RKO (cell line): Measurements from ENCODE around the gene BID.
A peak's percentile ranks its signal among the peaks of the same experiment; 100 is the strongest.

Experiments used
- DNase-seq: peaks from one replicate; pipeline ENCODE4 v3.0.0-alpha.2; 2016; ENCODE audit warnings: low spot score

Gene BID

GRCh38 chr22:17803609-17804270 lies 29.5 kb upstream of the BID start:
- DNase-seq = no peak

- DNase-seq = no peak
These were observed 28.6 kb upstream of the BID start for GRCh38 chr22:17802822-17803221.

- no peak for DNase-seq
These were observed 28.1 kb upstream of the BID start for GRCh38 chr22:17802411-17802810.

GRCh38 chr22:17797721-17798559 lies 23.7 kb upstream of the BID start:
- DNase-seq = no peak

GRCh38 chr22:17796695-17797094 lies 22.4 kb upstream of the BID start:
- DNase-seq = no peak

DNA sequence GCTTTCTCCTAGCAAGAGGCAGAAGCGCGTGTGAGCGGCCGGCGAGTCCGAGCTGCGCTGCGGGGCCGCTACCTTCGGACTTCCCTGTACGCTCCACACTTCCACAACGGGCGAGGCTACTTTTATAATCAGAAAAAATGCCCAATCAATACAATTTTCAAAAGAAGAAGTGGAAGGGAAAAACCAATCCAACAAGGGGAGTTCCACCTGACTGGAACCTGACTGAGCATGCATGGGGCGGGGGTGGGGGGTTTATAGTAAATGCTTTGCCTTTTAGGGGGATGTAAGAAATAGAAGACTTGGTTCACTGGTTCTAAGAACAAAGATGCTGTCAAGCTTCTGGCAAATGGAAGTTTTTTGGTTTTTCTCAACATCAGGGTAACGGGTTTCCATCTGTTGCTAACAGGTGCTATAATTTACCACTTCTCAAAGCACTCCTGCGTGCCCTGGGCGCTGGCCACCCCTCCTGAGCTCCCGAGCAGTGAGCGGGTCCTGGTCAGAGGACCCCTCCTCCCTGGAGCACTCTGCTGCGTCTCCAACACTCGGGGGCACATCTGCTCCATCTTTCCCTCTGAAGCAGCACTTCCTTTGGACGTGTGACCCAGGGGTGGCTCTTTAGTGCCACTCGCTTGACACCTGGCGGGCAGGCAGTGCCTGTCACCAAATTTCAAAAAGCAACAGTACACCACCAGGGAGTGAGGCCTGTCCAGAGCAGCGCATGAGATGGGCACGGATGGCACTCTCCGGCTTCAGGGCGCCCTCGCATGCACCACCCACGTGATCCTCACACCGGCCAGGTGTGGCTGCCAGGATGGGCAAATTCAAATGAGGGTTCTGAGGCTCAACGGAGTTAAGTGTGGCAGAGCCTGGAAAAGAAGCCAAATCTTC lies 21.6 kb upstream of the BID start:
- no peak for DNase-seq

- DNase-seq = no peak
These were observed 20.7 kb upstream of the BID start for GRCh38 chr22:17794726-17795542.

- no peak for DNase-seq
These were observed 18.7 kb upstream of the BID start for GRCh38 chr22:17792854-17793434.

- DNase-seq = no peak
These were observed 18.0 kb upstream of the BID start for GRCh38 chr22:17792299-17792698.

- DNase-seq = no peak
These were observed 16.9 kb upstream of the BID start for GRCh38 chr22:17791196-17791595.

DNA sequence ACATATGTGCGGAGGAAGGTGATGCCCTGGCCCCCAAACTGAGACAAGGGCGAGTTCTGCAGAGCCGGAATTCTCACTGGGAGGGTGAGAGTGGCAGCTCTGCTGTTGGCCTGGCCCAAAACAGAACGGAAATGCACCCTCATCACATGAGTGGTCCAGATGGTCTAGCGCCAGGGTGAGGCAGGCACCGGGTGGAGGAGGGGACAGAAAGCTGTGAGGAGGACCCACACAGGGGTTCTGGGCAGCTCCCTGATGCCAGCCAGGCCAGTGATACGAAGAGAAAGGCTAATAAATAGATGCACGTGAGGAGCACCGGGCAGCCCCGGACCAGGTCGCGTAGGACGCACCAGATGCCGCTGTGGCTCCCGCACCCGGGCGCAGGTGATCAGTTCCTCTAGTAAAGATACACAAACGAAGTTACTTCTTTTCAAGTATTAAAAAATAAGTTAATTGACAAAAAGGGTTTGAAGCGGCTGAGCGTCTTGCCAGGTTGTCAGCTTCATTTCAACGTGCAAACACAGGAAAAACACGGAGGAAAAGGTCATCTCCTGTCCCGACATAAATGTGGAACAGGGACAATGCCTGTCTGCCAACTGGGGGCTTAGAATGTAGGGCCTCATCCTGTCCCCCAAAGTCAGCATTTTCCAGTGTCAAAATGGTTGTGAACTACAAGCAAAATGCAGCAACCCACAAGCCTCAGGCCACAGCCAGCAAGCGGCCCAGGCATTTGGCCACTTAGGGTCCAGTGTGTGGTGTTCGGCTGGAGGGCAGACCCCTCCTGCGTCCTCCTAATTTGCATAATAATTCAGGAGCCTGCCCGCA lies 15.3 kb upstream of the BID start:
- no peak for DNase-seq

- no peak for DNase-seq
These were observed 14.5 kb upstream of the BID start for GRCh38 chr22:17788528-17789378.

DNA sequence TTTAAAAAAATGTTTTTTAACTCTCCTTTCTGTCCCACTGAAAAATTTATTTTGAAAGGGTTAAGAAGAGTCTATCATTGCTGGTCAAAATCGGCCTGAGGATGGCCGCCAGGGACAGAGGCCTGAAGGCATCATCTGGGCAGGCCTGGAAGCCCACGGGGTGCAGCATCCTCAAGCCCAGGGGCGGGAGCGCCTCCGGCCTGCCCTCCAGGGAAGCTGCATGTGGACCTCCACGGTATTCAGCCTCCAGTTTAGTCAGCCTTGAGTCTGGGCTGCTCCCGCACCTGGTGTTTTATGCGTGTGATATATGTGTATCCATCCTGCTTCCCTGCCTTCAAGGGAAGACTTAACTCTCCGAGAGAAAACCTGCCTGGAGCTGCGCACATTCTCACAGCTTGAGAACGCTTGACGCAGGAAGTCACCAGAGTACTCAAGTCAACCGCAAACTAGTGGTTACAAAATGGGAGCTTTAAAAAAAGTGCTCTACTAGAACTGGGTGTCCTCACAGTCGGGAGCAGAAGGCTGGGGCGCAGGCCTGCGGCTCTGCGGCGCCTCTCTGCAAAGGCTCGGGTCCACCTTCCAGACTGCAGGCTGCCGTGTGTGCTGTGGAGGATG lies 13.6 kb upstream of the BID start:
- DNase-seq = no peak

DNA sequence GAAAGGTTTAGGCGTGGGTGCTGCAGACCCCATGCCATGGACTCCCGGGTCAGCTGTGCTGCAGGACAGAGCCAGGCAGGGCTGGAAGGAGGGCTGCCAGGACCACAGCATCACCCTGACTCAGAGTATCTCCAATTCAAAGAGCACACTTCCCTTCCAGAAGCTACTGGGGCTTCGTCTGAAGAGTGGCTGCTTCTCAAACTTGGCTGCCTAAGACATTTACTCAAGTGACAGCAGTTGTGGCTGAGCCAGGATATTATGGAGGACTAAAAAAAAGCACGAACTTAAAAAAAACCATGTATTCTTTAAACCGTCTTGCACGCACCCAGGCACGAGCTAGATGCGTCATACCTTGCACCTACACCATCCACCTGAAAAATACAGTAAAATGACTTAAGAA lies 13.0 kb upstream of the BID start:
- no peak for DNase-seq

DNA sequence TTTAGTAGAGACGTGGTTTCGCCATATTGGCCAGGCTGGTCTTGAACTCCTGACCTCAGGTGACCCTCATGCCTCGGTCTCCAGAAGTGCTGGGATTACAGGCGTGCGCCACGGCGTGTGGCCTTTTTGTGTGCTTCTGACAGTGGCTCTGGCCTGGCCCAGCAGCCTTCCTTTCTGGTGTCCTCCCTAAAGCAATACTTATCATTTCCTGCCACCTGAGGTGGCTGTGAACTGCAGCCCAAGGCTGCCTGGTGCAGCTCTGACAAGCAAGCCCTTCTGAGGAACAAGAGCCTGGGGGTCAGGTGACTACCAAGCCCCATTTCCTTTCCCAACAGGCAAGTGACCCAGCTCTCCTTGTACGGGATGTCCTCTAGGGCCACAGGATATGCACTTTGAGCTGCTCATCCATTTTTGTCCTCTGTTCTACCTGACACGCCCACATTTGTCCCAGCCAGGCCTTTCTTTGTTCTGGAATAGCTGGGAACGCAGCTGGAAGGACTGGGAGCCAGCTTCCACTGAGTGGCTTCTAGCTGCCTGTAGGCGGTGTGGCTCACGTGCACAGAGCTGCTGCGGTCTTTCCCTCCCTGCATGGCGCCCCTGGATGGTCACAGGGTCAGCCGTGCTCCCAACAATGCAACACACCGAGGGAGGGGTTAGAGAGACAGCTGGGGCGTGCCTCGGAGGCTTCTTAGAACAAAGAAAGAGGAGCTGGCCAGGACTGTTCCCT lies 12.3 kb upstream of the BID start:
- DNase-seq = no peak

DNA sequence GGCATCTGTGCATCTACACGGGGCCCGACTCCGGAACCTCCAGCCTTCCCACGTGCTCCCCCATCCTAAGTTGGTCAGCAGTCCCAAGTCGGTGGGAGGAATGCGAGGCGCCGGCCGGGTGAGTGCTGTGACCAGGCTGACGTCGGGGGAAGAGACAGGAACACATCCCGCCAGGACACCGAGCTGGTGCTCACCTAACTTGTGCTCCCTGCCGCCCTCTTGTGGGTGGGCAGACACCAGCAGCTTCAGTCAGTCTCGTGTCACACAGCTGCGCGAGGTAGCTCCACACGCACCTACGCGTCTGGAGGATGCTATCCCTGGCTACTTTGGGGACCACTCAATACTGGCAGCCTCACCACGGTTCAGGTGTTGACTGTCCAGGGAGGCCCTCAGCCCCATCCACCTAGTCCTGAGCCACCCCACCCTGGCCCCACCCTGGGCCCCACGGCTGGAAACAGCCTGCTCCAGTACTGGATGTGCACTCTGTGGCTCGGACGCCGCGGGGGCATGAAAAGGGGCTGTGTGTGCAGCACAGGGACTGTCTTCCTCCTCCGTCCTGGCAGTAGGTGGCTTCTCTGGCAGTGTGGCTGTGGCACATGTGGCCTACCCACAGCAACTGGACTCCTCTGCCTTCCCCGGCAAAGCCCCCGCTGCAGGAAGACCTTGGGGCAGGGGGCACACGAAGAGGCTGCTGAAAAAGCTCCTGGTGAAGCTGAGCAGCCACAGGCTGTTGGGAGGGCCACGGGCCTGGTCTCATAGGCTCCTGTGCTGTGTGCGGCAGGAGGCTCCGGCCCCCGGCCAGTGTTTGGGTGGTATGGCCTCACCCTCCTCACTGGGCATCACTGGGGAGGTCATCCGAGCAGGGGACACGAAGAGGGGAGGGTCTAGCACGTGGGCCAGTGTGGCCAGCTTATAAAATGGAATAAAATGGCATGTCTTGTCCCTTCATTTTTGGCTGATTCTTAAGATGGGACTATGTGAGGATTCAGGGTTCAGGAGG lies 11.2 kb upstream of the BID start:
- peak; percentile 58 for DNase-seq

DNA sequence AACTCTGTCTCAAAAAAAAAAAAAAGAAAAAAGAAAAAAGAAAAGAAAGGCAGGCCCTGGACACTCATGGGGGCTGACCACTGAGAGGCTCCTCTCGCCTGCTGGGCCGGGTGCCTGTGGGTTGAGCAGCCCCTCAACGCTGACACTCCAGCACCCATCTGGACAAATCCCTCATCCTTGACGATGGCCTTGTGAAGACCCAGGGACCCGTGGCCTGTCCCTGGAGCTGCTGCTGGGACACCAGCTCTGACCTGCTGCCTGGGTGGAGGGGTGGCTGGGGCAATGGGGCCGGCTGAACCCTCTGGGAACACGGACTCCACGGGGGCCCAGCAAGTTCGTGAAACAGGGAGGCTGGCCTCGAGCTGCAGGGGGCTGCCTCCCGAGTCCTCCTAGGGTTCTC lies 10.5 kb upstream of the BID start:
- no peak for DNase-seq
